Measurements from ENCODE around the gene MBD3L4. TPM values are rescaled to one million over a fixed set of nuclear protein-coding genes. Genes with fewer than 3 reads are reported as not detected.
"Not testable (repeated sequence)": the region's sequence is repeated elsewhere in the genome, so short reads cannot be mapped to it uniquely, and the experiment has no call there.

Gene MBD3L4
- total RNA-seq: not detected
- long read RNA-seq: 0 reads

DNA sequence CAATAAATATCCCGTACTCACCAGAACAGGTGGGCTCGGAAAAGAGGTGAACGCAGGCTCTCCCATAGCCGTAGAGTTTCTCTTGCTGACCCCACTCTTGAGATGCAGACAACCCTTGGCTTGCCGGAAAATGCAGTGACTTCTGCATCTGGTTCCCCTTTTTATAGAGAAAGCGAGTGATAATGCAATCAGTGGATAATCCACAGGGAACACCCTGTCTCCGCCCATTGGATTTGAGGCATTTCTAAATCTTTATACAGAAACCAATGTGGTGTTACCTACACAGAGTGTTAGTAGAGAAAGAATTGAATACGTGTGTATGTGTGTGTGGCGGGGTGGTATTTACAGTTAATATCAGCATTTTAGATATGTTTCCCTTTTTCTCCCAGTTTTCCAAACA is at the start of gene MBD3L4:
Gene MBD3L4, minus strand, starts transcription at position 101 of the 400 bp plus-strand sequence. Its CDS starts 35 bp downstream, at position 66.
- intact Hi-C loops (cut with DNase I); DNase-seq (ENCODE audit: low spot score): not testable (repeated sequence)

DNA sequence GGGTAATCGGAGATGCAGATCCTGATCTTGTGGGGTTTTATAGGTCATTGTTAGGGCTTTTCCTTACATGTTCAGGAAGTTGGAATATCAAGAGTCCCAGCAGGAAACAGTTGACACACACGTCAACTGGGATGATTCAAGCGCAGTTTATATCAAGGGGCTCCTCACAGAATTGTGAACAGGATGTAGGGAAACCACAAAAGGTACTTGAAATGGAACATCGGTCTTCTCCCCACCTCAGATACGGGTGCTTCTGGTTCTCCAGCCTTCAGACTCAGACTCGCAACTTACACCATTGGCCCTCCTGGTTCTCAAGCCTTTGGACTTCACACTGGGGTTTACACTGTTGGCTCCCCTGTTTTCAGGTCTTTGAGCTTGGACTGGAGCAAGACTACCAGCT is 49.0 kb upstream of the MBD3L4 start:
- intact Hi-C loops (cut with DNase I): no loop called here
- no peak for DNase-seq (ENCODE audit: low spot score)

DNA sequence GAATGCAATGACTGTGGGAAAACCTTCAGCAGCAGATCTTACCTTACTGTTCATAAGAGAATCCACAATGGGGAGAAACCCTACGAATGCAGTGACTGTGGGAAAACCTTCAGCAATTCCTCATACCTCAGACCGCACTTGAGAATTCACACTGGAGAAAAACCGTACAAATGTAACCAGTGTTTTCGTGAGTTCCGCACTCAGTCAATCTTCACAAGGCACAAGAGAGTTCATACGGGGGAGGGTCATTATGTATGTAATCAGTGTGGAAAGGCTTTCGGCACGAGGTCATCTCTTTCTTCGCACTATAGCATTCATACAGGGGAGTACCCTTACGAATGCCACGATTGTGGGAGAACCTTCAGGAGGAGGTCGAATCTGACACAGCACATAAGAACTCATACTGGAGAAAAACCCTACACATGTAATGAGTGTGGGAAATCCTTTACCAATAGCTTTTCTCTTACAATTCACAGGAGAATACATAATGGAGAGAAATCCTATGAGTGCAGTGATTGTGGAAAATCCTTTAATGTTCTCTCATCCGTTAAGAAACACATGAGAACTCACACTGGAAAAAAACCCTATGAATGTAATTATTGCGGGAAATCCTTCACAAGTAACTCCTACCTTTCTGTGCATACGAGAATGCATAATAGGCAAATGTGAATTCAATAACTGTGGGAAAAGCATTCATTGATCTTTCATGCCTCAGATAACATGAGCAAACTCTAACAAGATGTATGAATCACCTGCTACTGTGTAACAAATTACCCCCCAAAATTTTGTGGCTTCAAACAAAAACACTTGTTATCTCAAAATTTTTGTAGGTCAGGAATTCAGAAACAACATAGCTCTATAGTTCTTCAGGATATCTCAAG is 43.3 kb upstream of the MBD3L4 start:
- intact Hi-C loops (cut with DNase I): no loop called here
- DNase-seq (ENCODE audit: low spot score): no peak

DNA sequence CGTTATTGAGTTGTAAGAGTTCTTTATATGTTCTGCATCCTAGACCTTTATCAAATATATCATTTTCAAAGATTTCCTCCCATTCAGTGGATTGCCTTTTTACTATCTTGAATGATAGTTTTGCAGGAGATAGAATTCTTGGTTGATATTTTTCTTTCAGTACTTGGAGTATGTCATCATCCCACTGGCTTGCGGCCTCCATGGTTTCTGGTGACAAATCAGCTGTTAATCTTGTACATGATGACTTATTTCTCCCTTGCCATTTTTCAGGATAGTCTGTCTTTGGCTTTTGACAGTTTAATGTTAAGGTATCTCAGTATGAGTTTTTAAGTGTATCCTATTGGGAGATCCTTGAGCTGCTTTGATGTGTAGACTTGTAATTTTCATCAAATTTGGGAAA is 38.0 kb upstream of the MBD3L4 start:
- intact Hi-C loops (cut with DNase I): no loop called here
- no peak for DNase-seq (ENCODE audit: low spot score)

GRCh38 chr19:7076151-7076550 is 36.2 kb upstream of the MBD3L4 start:
- no peak for DNase-seq (ENCODE audit: low spot score)
- intact Hi-C loops (cut with DNase I): no loop called here

DNA sequence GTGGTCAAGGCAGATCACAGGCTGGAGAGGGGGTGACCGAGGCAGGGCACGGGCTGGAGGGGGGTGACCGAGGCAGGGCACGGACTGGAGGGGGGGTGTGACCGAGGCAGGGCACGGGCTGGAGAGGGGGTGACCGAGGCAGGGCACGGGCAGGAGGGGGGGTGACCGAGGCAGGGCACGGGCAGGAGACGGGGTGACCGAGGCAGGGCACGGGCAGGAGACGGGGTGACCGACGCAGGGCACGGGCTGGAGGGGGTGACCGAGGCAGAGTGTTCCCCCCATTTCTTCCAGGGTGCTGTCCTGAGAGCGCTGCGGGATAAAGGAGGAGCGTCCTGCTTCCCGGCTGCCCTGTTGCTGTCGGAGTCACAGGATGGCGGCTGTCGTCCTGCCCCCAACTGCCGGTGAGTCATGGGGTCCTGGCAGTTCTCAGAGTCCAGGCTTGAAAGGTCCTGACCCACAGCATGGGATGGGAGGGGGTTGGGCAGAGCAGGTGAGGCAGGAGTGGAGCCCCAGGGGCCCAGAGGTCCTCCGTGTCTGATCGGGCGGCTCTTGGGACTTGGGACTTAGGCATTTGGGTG is 34.8 kb upstream of the MBD3L4 start:
- intact Hi-C loops (cut with DNase I): no loop called here
- DNase-seq (ENCODE audit: low spot score): no peak

- DNase-seq (ENCODE audit: low spot score): no peak
- intact Hi-C loops (cut with DNase I): no loop called here
Observed at GRCh38 chr19:7072541-7072940, 32.6 kb upstream of the MBD3L4 start.

GRCh38 chr19:7069904-7070226 is 29.9 kb upstream of the MBD3L4 start:
- intact Hi-C loops (cut with DNase I): no loop called here
- no peak for DNase-seq (ENCODE audit: low spot score)

GRCh38 chr19:7069042-7069903 is 29.3 kb upstream of the MBD3L4 start, which contains the start of gene ZNF557:
Gene ZNF557, plus strand, starts transcription at chr19:7069703. Its CDS starts 5,372 bp downstream, at chr19:7075075.
- intact Hi-C loops (cut with DNase I): no loop called here
- peak; percentile 100 for DNase-seq (ENCODE audit: low spot score)

GRCh38 chr19:7068599-7068998 is 28.6 kb upstream of the MBD3L4 start:
- intact Hi-C loops (cut with DNase I): no loop called here
- no peak for DNase-seq (ENCODE audit: low spot score)

- intact Hi-C loops (cut with DNase I): no loop called here
Observed at GRCh38 chr19:7067716-7068115, 27.7 kb upstream of the MBD3L4 start.

DNA sequence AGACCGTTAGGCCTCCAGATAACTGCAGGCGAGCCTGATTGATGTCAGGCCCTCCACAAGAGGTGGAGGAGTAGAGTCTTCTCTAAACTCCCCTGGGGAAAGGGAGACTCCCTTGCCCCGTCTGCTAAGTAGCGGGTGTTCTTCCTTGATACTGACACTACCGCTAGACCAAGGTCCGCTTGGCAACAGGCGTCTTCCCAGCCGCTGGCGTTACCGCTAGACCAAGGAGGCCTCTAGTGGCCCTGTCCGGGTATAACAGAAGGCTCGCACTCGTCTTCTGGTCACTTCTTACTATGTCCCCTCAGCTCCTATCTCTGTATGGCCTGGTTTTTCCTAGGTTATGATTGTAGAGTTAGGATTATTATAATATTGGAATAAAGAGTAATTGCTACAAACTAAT is 27.1 kb upstream of the MBD3L4 start:
- intact Hi-C loops (cut with DNase I); DNase-seq (ENCODE audit: low spot score): not testable (repeated sequence)

More at GRCh38 chr19:7067716-7068115, 27.7 kb upstream of the MBD3L4 start:
- DNase-seq (ENCODE audit: low spot score): no peak

- intact Hi-C loops (cut with DNase I): no loop called here
- DNase-seq (ENCODE audit: low spot score): no peak
Observed at GRCh38 chr19:7063764-7064418, 23.9 kb upstream of the MBD3L4 start.

DNA sequence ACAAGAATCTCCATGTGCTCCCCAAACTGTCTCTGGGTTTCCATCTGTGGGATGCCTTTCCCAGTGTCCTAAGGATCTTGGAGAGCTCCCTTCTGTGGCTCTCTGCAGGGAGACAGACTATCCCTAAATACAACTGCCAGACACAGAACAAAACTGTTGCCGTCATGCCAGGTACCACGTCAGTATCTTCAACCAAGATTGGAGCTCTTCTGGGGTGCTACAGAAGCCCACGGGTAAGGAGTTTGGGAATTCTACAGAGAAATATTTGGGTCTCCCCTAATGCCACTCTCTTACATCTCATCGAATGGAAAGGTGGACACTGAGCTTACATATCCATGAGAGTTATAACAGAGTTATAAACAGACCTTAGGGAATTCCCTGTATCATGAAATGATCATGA is 23.4 kb upstream of the MBD3L4 start:
- intact Hi-C loops (cut with DNase I): no loop called here
- no peak for DNase-seq (ENCODE audit: low spot score)

DNA sequence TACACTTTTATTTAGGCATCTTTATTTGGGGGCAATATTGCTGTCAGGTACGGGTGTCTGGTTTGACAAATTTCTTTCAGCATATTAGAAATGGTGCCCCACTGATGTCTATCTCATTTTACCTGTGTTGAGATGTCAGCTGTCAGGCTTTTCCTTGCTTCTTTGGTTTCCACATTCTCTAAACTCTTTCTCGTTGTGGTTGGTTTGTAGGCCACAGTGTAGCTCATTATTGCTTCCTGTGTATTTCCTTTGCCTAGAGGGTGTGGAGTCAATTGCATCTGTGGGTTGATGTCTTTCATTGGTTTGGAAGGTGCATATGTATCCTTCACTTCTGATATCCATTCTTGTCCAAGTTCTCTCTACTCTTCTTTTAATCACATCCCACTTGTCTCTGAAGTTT is 20.0 kb upstream of the MBD3L4 start:
- intact Hi-C loops (cut with DNase I); DNase-seq (ENCODE audit: low spot score): not testable (repeated sequence)

DNA sequence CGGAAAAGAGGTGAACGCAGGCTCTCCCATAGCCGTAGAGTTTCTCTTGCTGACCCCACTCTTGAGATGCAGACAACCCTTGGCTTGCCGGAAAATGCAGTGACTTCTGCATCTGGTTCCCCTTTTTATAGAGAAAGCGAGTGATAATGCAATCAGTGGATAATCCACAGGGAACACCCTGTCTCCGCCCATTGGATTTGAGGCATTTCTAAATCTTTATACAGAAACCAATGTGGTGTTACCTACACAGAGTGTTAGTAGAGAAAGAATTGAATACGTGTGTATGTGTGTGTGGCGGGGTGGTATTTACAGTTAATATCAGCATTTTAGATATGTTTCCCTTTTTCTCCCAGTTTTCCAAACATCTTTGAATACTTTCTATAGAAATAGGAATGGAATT is 18.6 kb upstream of the MBD3L4 start, which contains the start of gene MBD3L3:
Gene MBD3L3, minus strand, starts transcription at position 101 of the 400 bp plus-strand sequence. Its CDS starts 71 bp downstream, at position 30.
- DNase-seq (ENCODE audit: low spot score); intact Hi-C loops (cut with DNase I): not testable (repeated sequence)

- peak; percentile 35 for DNase-seq (ENCODE audit: low spot score)
- intact Hi-C loops (cut with DNase I): not testable (repeated sequence)
Observed at GRCh38 chr19:7056371-7056770, 16.4 kb upstream of the MBD3L4 start.

GRCh38 chr19:7055679-7056078 is 15.7 kb upstream of the MBD3L4 start:
- intact Hi-C loops (cut with DNase I); DNase-seq (ENCODE audit: low spot score): not testable (repeated sequence)

GRCh38 chr19:7054635-7055368 is 14.8 kb upstream of the MBD3L4 start:
- DNase-seq (ENCODE audit: low spot score); intact Hi-C loops (cut with DNase I): not testable (repeated sequence)
